Neural progenitor cell (in vitro differentiated cells): Measurements from ENCODE around the gene FABP1. TPM values are rescaled to one million over a fixed set of nuclear protein-coding genes. Genes with fewer than 3 reads are reported as not detected.

Experiments used
- DNase-seq: peaks from one replicate; pipeline ENCODE4 v3.0.0-alpha.2; 2016; ENCODE audit warnings: low spot score
- H2AFZ ChIP-seq: fragments of 200-600 bp; sonication (generic); replicated peaks from 2 replicates; pipeline ENCODE4 v1.6.1; 2016; ENCODE audit warnings: antibody characterized with exemption
- H3F3A ChIP-seq: fragments of 200-600 bp; sonication (generic); 2 replicates; pipeline ENCODE4 v1.6.1; 2016; ENCODE audit warnings: antibody characterized with exemption, low read depth
- H3K27ac ChIP-seq: fragments of 200-600 bp; sonication (generic); 2 replicates; pipeline ENCODE4 v1.5.1; 2016; ENCODE audit warnings: mild to moderate bottlenecking
- H3K27me3 ChIP-seq: fragments of 200-600 bp; sonication (generic); 2 replicates; pipeline ENCODE4 v1.6.1; 2016; ENCODE audit warnings: mild to moderate bottlenecking, moderate library complexity
- H3K36me3 ChIP-seq: fragments of 200-600 bp; sonication (generic); 2 replicates; pipeline ENCODE4 v1.5.1; 2016
- H3K4me1 ChIP-seq: fragments of 200-600 bp; sonication (generic); 2 replicates; pipeline ENCODE4 v1.6.1; 2016; ENCODE audit warnings: mixed run types
- H3K4me2 ChIP-seq: fragments of 200-600 bp; sonication (generic); 2 replicates; pipeline ENCODE4 v1.6.1; 2016
- H3K4me3 ChIP-seq: fragments of 200-600 bp; sonication (generic); 2 replicates; pipeline ENCODE4 v1.5.1; 2016
- H3K79me2 ChIP-seq: fragments of 200-600 bp; sonication (generic); 2 replicates; pipeline ENCODE4 v1.6.1; 2016; ENCODE audit warnings: low read depth
- H3K9ac ChIP-seq: fragments of 200-600 bp; sonication (generic); 2 replicates; pipeline ENCODE4 v1.6.1; 2016
- H3K9me3 ChIP-seq: fragments of 200-600 bp; sonication (generic); 2 replicates; pipeline ENCODE4 v1.5.1; 2016; ENCODE audit warnings: low read depth
- H4K20me1 ChIP-seq: fragments of 200-600 bp; sonication (generic); 2 replicates; pipeline ENCODE4 v1.6.1; 2016; ENCODE audit warnings: low read depth
- H3K27ac Mint-ChIP-seq: 3 replicates; pipeline ENCODE4 v1.8.0; 2021; ENCODE audit warnings: mixed read lengths
- H3K27me3 Mint-ChIP-seq: 2 replicates; pipeline ENCODE4 v1.8.0; 2022; ENCODE audit warnings: low read depth, mild to moderate bottlenecking, inconsistent platforms, moderate library complexity, mixed read lengths; ENCODE audit not compliant: insufficient read depth
- H3K36me3 Mint-ChIP-seq: 3 replicates; pipeline ENCODE4 v1.8.0; 2021; ENCODE audit warnings: mixed read lengths
- H3K4me1 Mint-ChIP-seq: 3 replicates; pipeline ENCODE4 v1.8.0; 2021; ENCODE audit warnings: mixed read lengths
- H3K4me3 Mint-ChIP-seq: 3 replicates; pipeline ENCODE4 v1.8.0; 2021; ENCODE audit warnings: mild to moderate bottlenecking, moderate library complexity, mixed read lengths
- H3K9me3 Mint-ChIP-seq: 3 replicates; pipeline ENCODE4 v1.8.0; 2020; ENCODE audit warnings: mixed read lengths
- EZH2 ChIP-seq: fragments of 200-600 bp; sonication (generic); IDR thresholded peaks from 2 replicates; pipeline ENCODE4 v1.6.1; 2017; ENCODE audit warnings: antibody characterized with exemption, mild to moderate bottlenecking, moderate library complexity
- EZH2phosphoT487 ChIP-seq: fragments of 200-600 bp; sonication (generic); IDR thresholded peaks from 2 replicates; pipeline ENCODE4 v1.6.1; 2017; ENCODE audit warnings: antibody characterized with exemption
- microRNA-seq: library from miRNA; unstranded; fragments of <30 nt; microRNA quantifications from one replicate; pipeline ENCODE4, GENCODE V29; 2016
- small RNA-seq: library from RNA; depleted of rRNA; stranded (forward); fragments of <200 nt; gene quantifications from one replicate; pipeline ENCODE3, GENCODE V24; 2015
- total RNA-seq: library from RNA; depleted of rRNA; stranded (reverse); fragments of >200 nt; gene quantifications from 2 replicates; pipeline ENCODE4 v1.2.3, GENCODE V29; 2015; ENCODE audit warnings: low replicate concordance
- TF ChIP-seq, protein P1 (sequence below): fragments of 200-600 bp; sonication (generic); IDR thresholded peaks from 2 replicates; pipeline ENCODE4 v1.5.1; 2017; ENCODE audit warnings: antibody characterized with exemption, mild to moderate bottlenecking

The FABP1 gene
- total RNA-seq, 1 donor from 2014 or later, result not detected

DNA sequence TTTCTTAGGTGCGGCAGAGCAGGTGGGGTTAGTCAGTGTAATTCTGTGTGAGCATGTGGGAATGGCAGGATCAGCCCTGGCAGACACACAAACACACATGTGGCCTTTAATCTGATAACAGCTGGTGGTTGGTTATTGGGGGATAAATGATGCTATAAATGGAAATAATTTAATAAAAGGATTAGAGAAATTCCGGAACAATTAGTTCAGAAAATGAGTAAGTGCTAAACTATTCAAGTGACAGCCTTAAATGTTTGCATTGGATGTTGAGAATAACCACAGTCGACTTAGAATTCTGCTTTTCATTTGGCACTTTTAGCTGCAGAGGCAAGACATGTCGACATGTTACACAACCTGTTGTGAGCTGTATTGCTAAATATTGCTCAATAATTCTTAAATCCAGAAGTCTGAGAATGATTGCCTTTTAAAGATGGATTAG is 53.0 kb downstream of the FABP1 start:
- Mint-ChIP-seq H3K36me3 (peaks cover 1% of the 10 kb centered on the region), H3K9me3 (peaks cover 3% of the 10 kb centered on the region), H3K27me3 (peaks cover 5% of the 10 kb centered on the region), H3K27ac (no peak overlapping the region), H3K4me3 (no peak overlapping the region), H3K4me1 (peaks cover 13% of the 10 kb centered on the region)
- H3K4me3 ChIP-seq, result no peak overlapping the region
- no peaks in the 10 kb centered on the region for H3K9me3 ChIP-seq
- H2AFZ ChIP-seq, result no peak overlapping the region
- H3F3A ChIP-seq, result no peaks in the 10 kb centered on the region
- H3K27me3 ChIP-seq, result no peaks in the 10 kb centered on the region
- H4K20me1 ChIP-seq, result no peaks in the 10 kb centered on the region
- no peak overlapping the region for H3K9ac ChIP-seq
- TF ChIP-seq EZH2phosphoT487 (no peak), EZH2 (no peak)
- TF ChIP-seq, protein P1, sequence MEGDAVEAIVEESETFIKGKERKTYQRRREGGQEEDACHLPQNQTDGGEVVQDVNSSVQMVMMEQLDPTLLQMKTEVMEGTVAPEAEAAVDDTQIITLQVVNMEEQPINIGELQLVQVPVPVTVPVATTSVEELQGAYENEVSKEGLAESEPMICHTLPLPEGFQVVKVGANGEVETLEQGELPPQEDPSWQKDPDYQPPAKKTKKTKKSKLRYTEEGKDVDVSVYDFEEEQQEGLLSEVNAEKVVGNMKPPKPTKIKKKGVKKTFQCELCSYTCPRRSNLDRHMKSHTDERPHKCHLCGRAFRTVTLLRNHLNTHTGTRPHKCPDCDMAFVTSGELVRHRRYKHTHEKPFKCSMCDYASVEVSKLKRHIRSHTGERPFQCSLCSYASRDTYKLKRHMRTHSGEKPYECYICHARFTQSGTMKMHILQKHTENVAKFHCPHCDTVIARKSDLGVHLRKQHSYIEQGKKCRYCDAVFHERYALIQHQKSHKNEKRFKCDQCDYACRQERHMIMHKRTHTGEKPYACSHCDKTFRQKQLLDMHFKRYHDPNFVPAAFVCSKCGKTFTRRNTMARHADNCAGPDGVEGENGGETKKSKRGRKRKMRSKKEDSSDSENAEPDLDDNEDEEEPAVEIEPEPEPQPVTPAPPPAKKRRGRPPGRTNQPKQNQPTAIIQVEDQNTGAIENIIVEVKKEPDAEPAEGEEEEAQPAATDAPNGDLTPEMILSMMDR, result no peak
- no peak for DNase-seq
- H3K4me2 ChIP-seq, result no peak overlapping the region
- no peaks in the 10 kb centered on the region for H3K4me1 ChIP-seq
- H3K36me3 ChIP-seq, result no peaks in the 10 kb centered on the region
- H3K79me2 ChIP-seq, result no peaks in the 10 kb centered on the region
- H3K27ac ChIP-seq, result no peak overlapping the region

DNA sequence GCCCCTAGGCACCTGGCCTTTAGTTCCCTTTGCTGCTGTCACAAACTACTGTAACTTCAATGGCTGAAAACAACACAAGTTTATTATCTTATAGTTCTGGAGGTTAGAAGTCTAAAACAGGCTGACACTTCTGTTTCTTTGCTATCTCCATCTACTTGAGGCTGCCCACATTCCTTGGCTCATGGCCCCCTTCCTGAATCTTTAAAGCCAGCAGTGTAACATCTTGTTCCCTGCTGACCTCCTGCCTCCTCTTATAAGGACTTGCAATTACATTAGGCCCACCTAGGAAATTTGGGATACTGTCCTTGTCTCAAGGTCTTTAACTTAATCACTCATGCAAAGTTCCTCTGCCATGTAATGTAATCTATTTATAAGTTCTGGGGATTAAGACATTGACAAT is 53.7 kb downstream of the FABP1 start:
- no peaks in the 10 kb centered on the region for H3K9me3 ChIP-seq
- H3K27me3 Mint-ChIP-seq, result peaks cover 5% of the 10 kb centered on the region
- no peaks in the 10 kb centered on the region for H3K4me1 ChIP-seq
- H2AFZ ChIP-seq, result no peak overlapping the region
- no peak overlapping the region for H3K4me2 ChIP-seq
- peaks cover 16% of the 10 kb centered on the region for H3K4me1 Mint-ChIP-seq
- no peaks in the 10 kb centered on the region for H4K20me1 ChIP-seq
- H3K79me2 ChIP-seq, result no peaks in the 10 kb centered on the region
- no peaks in the 10 kb centered on the region for H3K27me3 ChIP-seq
- peaks cover 1% of the 10 kb centered on the region for H3K36me3 Mint-ChIP-seq
- no peaks in the 10 kb centered on the region for H3K36me3 ChIP-seq
- no peak overlapping the region for H3K27ac Mint-ChIP-seq
- DNase-seq, result no peak
- TF ChIP-seq EZH2phosphoT487, result no peak
- TF ChIP-seq, protein P1, result no peak
- no peak overlapping the region for H3K4me3 Mint-ChIP-seq
- H3K9me3 Mint-ChIP-seq, result peaks cover 3% of the 10 kb centered on the region
- H3F3A ChIP-seq, result no peaks in the 10 kb centered on the region
- H3K27ac ChIP-seq, result no peak overlapping the region
- H3K9ac ChIP-seq, result no peak overlapping the region
- no peak overlapping the region for H3K4me3 ChIP-seq

Small RNA genes lying within 50 kb of the gene (microRNA-seq; reads per million reads assigned to microRNA genes)
- not detected for gene MIR4780

Small RNA genes lying within 50 kb of the gene (small RNA-seq; reads per million reads assigned to genes)
- gene MIR4780, result not detected

Other genes with a start within 250 kb of the FABP1 start
- gene RNU2-63P, start 111.5 kb downstream of the FABP1 start, total RNA-seq, result not detected in 2 replicates
- gene KRCC1, start 72.3 kb downstream of the FABP1 start, total RNA-seq, result 24.8 and 33.9 TPM in 2 replicates
- not detected in 2 replicates for gene SMYD1, start 60.2 kb downstream of the FABP1 start, total RNA-seq
- gene THNSL2, start 42.3 kb upstream of the FABP1 start, total RNA-seq, result 1.5 and 4.7 TPM in 2 replicates